Measurements from ENCODE around the gene GANC. TPM values are rescaled to one million over a fixed set of nuclear protein-coding genes. Genes with fewer than 3 reads are reported as not detected.
"Not testable (repeated sequence)": the region's sequence is repeated elsewhere in the genome, so short reads cannot be mapped to it uniquely, and the experiment has no call there.

Gene GANC
- total RNA-seq, 3 donors from 2014 or later: 7.1 to 10.7 (median 8.0) TPM

- H3K27me3 Mint-ChIP-seq (ENCODE audit: low read depth): no peaks in the 10 kb centered on the region
These were observed 33.7 kb downstream of the GANC start for GRCh38 chr15:42306681-42307080.

GRCh38 chr15:42313463-42313862 lies 40.5 kb downstream of the GANC start:
- ATAC-seq: no peak
- Mint-ChIP-seq H3K4me1 (ENCODE audit: low read depth) (no peaks in the 10 kb centered on the region), H3K27me3 (ENCODE audit: low read depth) (no peaks in the 10 kb centered on the region), H3K36me3 (ENCODE audit: insufficient read depth) (peaks cover 36% of the 10 kb centered on the region), H3K9me3 (no peaks in the 10 kb centered on the region), H3K4me3 (no peak overlapping the region)
- no peak for DNase-seq

More at GRCh38 chr15:42306681-42307080, 33.7 kb downstream of the GANC start:
- no peak for DNase-seq
- no peaks in the 10 kb centered on the region for H3K4me1 Mint-ChIP-seq (ENCODE audit: low read depth)
- peaks cover 35% of the 10 kb centered on the region for H3K36me3 Mint-ChIP-seq (ENCODE audit: insufficient read depth)
- peaks cover 19% of the 10 kb centered on the region for H3K9me3 Mint-ChIP-seq
- ATAC-seq: no peak
- no peak overlapping the region for H3K4me3 Mint-ChIP-seq

- DNase-seq (no peak), ATAC-seq (no peak)
- H3K9me3 Mint-ChIP-seq: no peaks in the 10 kb centered on the region
- H3K36me3 Mint-ChIP-seq (ENCODE audit: insufficient read depth): peaks cover 34% of the 10 kb centered on the region
- no peak overlapping the region for H3K4me3 Mint-ChIP-seq
- no peaks in the 10 kb centered on the region for H3K4me1 Mint-ChIP-seq (ENCODE audit: low read depth)
- no peaks in the 10 kb centered on the region for H3K27me3 Mint-ChIP-seq (ENCODE audit: low read depth)
These were observed 41.8 kb downstream of the GANC start for GRCh38 chr15:42314818-42315217.

GRCh38 chr15:42315521-42315920 lies 42.5 kb downstream of the GANC start:
- Mint-ChIP-seq H3K36me3 (ENCODE audit: insufficient read depth) (peaks cover 30% of the 10 kb centered on the region), H3K4me3 (no peak overlapping the region), H3K9me3 (no peaks in the 10 kb centered on the region), H3K27me3 (ENCODE audit: low read depth) (no peaks in the 10 kb centered on the region), H3K4me1 (ENCODE audit: low read depth) (no peaks in the 10 kb centered on the region)
- ATAC-seq: peak in 1 of 2 donors; percentile 34
- no peak for DNase-seq

GRCh38 chr15:42316282-42316805 lies 43.3 kb downstream of the GANC start:
- not testable (repeated sequence) for H3K27me3 Mint-ChIP-seq (ENCODE audit: low read depth); H3K4me1 Mint-ChIP-seq (ENCODE audit: low read depth); H3K4me3 Mint-ChIP-seq; H3K9me3 Mint-ChIP-seq; DNase-seq; ATAC-seq
- H3K36me3 Mint-ChIP-seq (ENCODE audit: insufficient read depth): peaks cover 30% of the 10 kb centered on the region

GRCh38 chr15:42319206-42319605 lies 46.2 kb downstream of the GANC start:
- Mint-ChIP-seq H3K36me3 (ENCODE audit: insufficient read depth) (peaks cover 37% of the 10 kb centered on the region), H3K27me3 (ENCODE audit: low read depth) (no peaks in the 10 kb centered on the region), H3K9me3 (no peaks in the 10 kb centered on the region), H3K4me3 (no peak overlapping the region), H3K4me1 (ENCODE audit: low read depth) (no peaks in the 10 kb centered on the region)
- DNase-seq (no peak), ATAC-seq (no peak)

GRCh38 chr15:42324308-42324707 lies 51.3 kb downstream of the GANC start:
- no peak overlapping the region for H3K4me3 Mint-ChIP-seq
- no peaks in the 10 kb centered on the region for H3K9me3 Mint-ChIP-seq
- ATAC-seq (no peak), DNase-seq (no peak)
- no peaks in the 10 kb centered on the region for H3K27me3 Mint-ChIP-seq (ENCODE audit: low read depth)
- no peaks in the 10 kb centered on the region for H3K4me1 Mint-ChIP-seq (ENCODE audit: low read depth)
- peaks cover 44% of the 10 kb centered on the region for H3K36me3 Mint-ChIP-seq (ENCODE audit: insufficient read depth)

GRCh38 chr15:42329161-42329560 lies 56.2 kb downstream of the GANC start:
- no peak for DNase-seq
- H3K9me3 Mint-ChIP-seq: no peaks in the 10 kb centered on the region
- ATAC-seq: no peak

GRCh38 chr15:42329992-42330391 lies 57.0 kb downstream of the GANC start:
- no peak for DNase-seq
- no peak for ATAC-seq
- peaks cover 38% of the 10 kb centered on the region for H3K36me3 Mint-ChIP-seq (ENCODE audit: insufficient read depth)
- peaks cover 4% of the 10 kb centered on the region for H3K9me3 Mint-ChIP-seq
- no peaks in the 10 kb centered on the region for H3K4me1 Mint-ChIP-seq (ENCODE audit: low read depth)
- no peaks in the 10 kb centered on the region for H3K27me3 Mint-ChIP-seq (ENCODE audit: low read depth)
- no peak overlapping the region for H3K4me3 Mint-ChIP-seq

More at GRCh38 chr15:42329161-42329560, 56.2 kb downstream of the GANC start:
- no peaks in the 10 kb centered on the region for H3K27me3 Mint-ChIP-seq (ENCODE audit: low read depth)
- H3K4me3 Mint-ChIP-seq: no peak overlapping the region
- H3K4me1 Mint-ChIP-seq (ENCODE audit: low read depth): no peaks in the 10 kb centered on the region
- H3K36me3 Mint-ChIP-seq (ENCODE audit: insufficient read depth): peaks cover 37% of the 10 kb centered on the region

GRCh38 chr15:42331235-42331634 lies 58.2 kb downstream of the GANC start:
- H3K36me3 Mint-ChIP-seq (ENCODE audit: insufficient read depth): peaks cover 43% of the 10 kb centered on the region
- DNase-seq: no peak
- H3K9me3 Mint-ChIP-seq: peaks cover 12% of the 10 kb centered on the region
- no peaks in the 10 kb centered on the region for H3K4me1 Mint-ChIP-seq (ENCODE audit: low read depth)
- H3K27me3 Mint-ChIP-seq (ENCODE audit: low read depth): no peaks in the 10 kb centered on the region
- ATAC-seq: no peak
- H3K4me3 Mint-ChIP-seq: no peak overlapping the region

- peaks cover 34% of the 10 kb centered on the region for H3K36me3 Mint-ChIP-seq (ENCODE audit: insufficient read depth)
- no peak overlapping the region for H3K4me3 Mint-ChIP-seq
- no peaks in the 10 kb centered on the region for H3K27me3 Mint-ChIP-seq (ENCODE audit: low read depth)
- DNase-seq (no peak), ATAC-seq (no peak)
- H3K9me3 Mint-ChIP-seq: peaks cover 16% of the 10 kb centered on the region
- H3K4me1 Mint-ChIP-seq (ENCODE audit: low read depth): no peaks in the 10 kb centered on the region
These were observed 59.3 kb downstream of the GANC start for GRCh38 chr15:42332331-42332730.

- H3K4me3 Mint-ChIP-seq: no peak overlapping the region
- ATAC-seq (no peak), DNase-seq (no peak)
- H3K27me3 Mint-ChIP-seq (ENCODE audit: low read depth): no peaks in the 10 kb centered on the region
- H3K4me1 Mint-ChIP-seq (ENCODE audit: low read depth): no peaks in the 10 kb centered on the region
- H3K9me3 Mint-ChIP-seq: peaks cover 16% of the 10 kb centered on the region
- H3K36me3 Mint-ChIP-seq (ENCODE audit: insufficient read depth): peaks cover 27% of the 10 kb centered on the region
These were observed 62.1 kb downstream of the GANC start for GRCh38 chr15:42335074-42335473.

GRCh38 chr15:42336650-42337049 lies 63.6 kb downstream of the GANC start:
- not testable (repeated sequence) for H3K4me1 Mint-ChIP-seq (ENCODE audit: low read depth); H3K4me3 Mint-ChIP-seq; ATAC-seq; H3K27me3 Mint-ChIP-seq (ENCODE audit: low read depth); DNase-seq
- H3K36me3 Mint-ChIP-seq (ENCODE audit: insufficient read depth): peaks cover 17% of the 10 kb centered on the region
- H3K9me3 Mint-ChIP-seq: peaks cover 16% of the 10 kb centered on the region

GRCh38 chr15:42337104-42337503 lies 64.1 kb downstream of the GANC start:
- not testable (repeated sequence) for DNase-seq; ATAC-seq; H3K4me1 Mint-ChIP-seq (ENCODE audit: low read depth); H3K4me3 Mint-ChIP-seq; H3K27me3 Mint-ChIP-seq (ENCODE audit: low read depth)
- peaks cover 16% of the 10 kb centered on the region for H3K9me3 Mint-ChIP-seq
- peaks cover 17% of the 10 kb centered on the region for H3K36me3 Mint-ChIP-seq (ENCODE audit: insufficient read depth)

- Mint-ChIP-seq H3K36me3 (ENCODE audit: insufficient read depth) (peaks cover 23% of the 10 kb centered on the region), H3K9me3 (peaks cover 16% of the 10 kb centered on the region), H3K4me3 (no peak overlapping the region), H3K27me3 (ENCODE audit: low read depth) (no peaks in the 10 kb centered on the region), H3K4me1 (ENCODE audit: low read depth) (no peaks in the 10 kb centered on the region)
- ATAC-seq (no peak), DNase-seq (no peak)
These were observed 65.5 kb downstream of the GANC start for GRCh38 chr15:42338500-42338899.
